ENCODE measurements around the gene FOXK1.

The FOXK1 gene

DNA sequence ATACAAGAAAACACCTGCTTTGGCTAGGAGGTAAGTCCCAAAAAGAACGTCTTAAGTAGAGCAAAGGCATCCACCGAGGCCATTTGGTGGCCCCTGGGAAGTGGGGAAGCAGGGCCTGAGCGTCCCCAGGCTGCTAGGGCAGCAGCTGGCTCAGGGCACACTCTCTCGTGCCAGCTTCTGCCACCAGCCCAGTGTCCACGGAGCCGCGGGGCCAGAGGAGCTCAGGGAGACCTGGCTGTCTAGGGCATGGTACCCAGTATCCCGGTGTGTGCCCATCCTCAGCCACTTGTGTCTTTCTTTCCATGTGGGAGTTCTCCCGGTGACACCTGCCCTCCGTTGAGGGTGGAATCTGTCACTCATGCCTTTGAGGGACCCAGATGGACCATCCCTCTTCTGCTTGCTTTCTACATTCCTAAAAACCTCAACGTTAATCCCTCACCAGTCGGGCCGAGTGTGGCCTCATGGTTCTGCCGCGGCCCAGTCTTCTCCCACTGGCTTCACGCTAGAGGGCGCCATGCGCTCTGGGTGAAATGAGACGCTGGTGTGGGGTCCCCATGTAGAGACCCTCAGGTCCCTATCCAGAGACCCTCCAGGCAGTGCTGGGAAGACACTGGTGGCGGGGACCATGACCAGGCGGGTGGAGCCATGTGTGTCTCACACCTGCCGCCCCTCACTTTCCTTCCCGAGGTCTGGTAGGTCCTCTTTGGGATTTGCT is 83.8 kb downstream of the FOXK1 start:
- no peak for DNase-seq (ENCODE audit: low spot score)

DNA sequence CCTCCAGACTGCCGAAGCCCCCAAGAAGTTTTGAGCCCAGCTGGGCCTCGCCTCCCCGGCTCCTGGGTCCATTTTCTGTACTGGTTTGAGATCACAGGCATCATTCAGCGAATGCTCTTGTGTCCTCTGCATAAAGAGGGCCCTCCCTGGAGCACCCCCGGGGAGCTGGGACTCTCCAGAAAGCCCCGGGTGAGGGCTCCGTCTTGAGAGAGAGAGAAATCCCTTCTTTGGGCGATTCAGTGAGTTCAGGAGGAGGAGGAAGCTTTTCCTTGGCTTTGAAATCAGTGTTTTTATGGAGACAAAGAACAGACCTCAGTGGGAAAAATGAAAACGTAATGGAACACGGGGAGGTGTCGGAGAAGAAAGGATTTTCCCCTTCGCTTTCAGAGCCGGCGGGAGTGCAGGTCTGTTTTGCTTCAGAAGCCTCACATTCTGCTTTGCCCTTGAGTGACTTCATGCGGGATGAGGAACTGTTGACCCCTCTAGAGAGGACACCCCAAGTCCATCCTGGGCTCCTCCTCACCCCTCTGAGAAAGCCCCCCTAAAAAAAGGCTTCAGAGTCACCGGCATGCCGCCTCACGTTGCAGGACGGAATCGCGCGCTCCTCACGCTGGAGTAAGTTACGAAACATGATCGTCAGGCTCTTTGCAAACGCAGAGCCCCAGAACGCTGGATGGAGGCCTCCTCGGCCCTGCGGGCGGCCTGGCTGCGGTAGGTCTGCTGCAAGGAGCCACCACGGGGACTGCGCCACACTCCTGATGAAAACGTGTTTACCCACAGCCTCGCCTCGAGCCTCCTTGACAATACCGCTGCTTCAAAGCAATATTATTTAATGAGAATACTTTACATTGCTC is 84.8 kb downstream of the FOXK1 start:
- no peak for DNase-seq (ENCODE audit: low spot score)

DNA sequence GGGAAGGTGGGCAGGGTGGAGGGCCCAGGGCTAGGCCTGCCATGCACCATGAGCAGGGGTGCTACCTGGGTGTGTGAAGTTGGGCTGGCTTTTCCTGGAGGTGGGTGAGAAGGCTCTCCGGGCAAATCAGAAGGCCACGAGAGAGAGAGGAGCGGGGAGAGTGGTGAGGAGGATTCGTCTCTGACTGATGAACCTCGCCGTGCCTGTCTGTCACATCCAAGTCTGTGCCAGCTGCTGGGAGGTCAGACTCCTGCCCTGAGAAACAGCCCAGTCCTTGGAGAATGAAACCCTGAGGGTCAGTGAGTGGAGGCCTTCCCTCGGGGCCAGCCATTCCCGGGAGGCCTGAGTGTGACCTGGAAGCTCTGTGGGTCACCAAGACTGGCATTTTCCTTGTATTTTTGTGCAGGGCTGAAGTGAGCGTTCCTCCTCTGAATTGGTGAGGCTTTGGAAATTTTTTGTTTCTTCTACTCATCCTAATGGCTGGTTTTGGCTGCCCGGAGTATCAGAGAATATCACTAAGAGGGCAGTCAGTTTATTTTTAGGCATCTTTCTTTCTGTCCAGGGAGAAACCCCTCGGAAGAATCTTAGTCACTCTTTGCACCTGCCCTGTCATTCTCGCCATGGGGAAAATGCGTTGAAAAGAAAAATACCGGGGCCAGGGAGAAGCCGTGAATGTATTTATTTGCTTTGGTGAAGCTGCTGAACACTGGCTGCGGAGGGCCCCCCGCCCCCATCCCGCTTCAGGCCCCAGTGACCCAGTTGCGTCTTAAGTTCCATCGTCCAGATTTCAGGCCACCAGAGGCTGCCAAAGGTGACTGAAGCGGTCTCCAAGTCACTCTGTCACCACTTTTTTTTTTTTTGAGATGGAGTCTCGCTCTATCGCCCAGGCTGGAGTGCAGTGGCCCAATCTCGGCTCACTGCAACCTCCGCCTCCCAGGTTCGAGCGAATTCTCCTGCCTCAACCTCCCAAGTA is 86.8 kb downstream of the FOXK1 start:
- no peak for DNase-seq (ENCODE audit: low spot score)

DNA sequence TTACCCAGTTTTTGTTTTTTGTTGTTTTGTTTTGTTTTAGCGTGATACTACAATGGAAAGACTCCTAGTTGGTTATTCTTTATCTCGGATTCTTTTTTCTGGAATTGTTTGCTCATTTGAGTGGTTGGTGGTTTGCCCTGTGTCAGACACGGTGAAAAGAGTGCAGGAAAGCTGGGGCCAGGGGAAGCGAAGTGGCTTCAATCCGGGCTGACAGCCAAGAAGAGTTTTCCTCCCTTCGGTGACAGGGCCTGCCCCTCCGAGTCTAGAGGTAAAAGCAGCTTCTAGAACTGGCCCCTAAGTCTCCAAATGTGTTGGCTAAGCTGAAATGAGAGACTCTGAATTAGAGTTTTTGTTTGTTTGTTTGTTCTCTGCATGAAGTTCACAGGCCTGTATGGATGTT is 87.7 kb downstream of the FOXK1 start:
- DNase-seq (ENCODE audit: low spot score): no peak

- no peak for DNase-seq (ENCODE audit: low spot score)
Measured at GRCh38 chr7:4770886-4771285, 88.8 kb downstream of the FOXK1 start.

- DNase-seq (ENCODE audit: low spot score): no peak
Measured at GRCh38 chr7:4771737-4772136, 89.6 kb downstream of the FOXK1 start.

GRCh38 chr7:4772306-4772705 is 90.2 kb downstream of the FOXK1 start:
- no peak for DNase-seq (ENCODE audit: low spot score)

DNA sequence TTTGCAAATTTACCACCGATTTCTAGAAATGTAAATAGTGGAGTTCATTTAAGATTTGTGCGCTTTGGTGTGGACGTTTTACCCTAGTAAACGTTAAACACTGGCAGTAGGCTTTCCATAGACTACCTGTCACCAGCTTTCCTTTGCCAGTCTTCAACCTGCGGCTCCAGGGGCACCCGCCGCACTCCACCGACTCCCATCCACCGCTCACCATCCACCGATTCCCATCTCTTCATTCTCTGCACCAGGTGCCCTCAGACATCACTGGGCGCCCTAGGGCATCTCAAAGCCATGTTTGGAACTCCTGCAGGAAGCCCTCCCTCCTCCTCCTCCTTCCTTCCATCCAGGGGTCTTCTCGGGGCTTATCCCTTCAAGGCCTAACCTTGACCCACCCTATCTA is 91.9 kb downstream of the FOXK1 start:
- no peak for DNase-seq (ENCODE audit: low spot score)

- peak; percentile 72 for DNase-seq (ENCODE audit: low spot score)
Measured at GRCh38 chr7:4774658-4775249, 92.7 kb downstream of the FOXK1 start.

DNA sequence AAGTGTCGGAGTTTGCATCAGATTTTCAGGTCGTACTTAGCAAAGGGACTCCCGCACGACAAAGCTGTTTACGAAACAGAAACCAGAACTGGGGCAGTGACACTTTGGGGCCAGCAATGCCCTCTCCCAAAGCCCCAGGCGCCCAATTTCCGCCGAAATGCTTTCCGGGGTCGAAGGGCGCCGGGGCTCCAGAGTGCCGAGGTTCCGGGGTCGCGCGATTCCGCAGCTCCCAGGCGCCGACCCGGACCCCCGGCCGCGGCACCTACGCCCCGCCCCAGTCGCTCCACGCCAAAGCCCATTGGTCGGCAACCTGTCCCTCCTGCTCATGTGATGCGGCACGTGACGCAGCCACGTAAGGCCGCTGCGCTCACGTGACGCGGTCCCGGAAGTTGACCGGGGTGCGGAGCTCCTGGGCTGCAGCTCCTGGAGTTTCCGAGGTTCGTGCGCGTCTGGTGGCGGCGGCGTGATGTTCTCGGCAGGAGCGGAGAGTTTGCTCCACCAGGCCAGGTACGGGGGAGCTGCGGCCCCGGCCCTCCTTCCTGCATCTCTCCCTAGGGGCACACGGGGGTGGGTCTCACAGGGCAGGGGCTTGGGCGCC is 93.3 kb downstream of the FOXK1 start, which contains the start of gene AP5Z1:
Gene AP5Z1 (plus strand): TSS at position 374 of the 598 bp plus-strand sequence. CDS start 93 bp downstream, at position 467.
- DNase-seq (ENCODE audit: low spot score): peak; percentile 100

- peak; percentile 67 for DNase-seq (ENCODE audit: low spot score)
Measured at GRCh38 chr7:4775848-4776623, 93.9 kb downstream of the FOXK1 start.

DNA sequence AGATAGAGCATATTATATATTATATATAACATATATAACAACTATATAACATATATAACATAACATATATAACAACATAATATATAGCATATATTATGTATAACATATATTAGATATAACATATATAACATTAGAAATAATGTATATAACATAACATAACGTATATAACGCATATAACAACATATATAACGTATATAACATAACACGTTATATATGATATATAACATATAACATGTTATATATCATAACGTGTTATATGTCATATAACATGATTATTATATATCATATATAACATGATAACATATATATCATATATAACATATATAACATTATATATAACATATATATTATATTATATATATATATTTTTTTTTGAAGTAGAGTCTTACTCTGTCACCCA is 97.0 kb downstream of the FOXK1 start:
- DNase-seq (ENCODE audit: low spot score): no peak

- DNase-seq (ENCODE audit: low spot score): no peak
Measured at GRCh38 chr7:4781366-4782069, 99.4 kb downstream of the FOXK1 start.

DNA sequence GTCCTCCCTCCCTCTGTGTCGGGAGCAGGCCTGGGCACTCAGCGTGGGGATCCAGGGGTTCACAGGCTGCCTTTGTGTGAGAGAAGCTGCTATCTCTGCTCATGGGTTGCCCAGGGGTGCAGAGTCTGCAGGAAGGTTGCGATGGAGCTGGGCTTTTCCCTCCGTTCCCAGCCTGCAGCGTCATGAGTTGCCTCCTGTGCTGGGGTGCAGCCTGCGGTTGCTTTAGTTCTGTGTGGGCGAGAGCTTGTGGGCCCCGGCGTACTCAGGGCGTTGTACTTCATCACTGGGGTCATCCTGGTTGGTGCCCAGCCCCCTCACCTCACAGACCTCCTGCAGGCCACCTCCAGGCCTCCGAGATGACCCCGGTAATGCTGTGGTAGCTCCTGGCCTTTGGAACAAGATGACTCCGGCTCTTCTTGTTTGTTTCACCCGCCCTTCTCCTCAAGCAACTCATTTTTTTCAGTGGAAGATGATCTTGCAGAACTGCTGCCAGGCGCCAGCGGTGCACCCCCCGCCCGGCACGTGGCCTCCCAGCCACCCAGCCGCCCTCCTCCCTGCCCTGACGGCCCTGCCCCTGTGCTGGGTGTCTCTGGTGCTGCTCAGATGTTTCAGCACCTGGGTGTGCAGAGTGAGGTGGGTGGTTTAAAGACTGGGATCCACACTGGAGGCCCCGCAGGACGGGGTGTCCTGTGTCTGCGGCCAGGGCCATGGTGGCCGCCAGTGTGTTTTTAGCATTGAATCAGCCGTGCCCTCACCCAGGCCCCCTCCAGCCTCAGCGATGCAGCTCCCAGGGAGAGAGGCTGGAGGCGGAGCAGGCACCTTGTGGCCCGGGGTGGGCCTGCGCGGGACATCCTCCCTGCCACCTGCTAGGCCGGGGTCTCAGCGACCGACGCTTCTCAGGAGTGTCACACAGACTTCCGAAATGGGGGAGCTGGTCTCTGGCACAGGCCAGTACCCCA is 100.5 kb downstream of the FOXK1 start:
- DNase-seq (ENCODE audit: low spot score): no peak

- no peak for DNase-seq (ENCODE audit: low spot score)
Measured at GRCh38 chr7:4783292-4783652, 101.2 kb downstream of the FOXK1 start.

GRCh38 chr7:4783762-4784351 is 101.8 kb downstream of the FOXK1 start:
- DNase-seq (ENCODE audit: low spot score): no peak

DNA sequence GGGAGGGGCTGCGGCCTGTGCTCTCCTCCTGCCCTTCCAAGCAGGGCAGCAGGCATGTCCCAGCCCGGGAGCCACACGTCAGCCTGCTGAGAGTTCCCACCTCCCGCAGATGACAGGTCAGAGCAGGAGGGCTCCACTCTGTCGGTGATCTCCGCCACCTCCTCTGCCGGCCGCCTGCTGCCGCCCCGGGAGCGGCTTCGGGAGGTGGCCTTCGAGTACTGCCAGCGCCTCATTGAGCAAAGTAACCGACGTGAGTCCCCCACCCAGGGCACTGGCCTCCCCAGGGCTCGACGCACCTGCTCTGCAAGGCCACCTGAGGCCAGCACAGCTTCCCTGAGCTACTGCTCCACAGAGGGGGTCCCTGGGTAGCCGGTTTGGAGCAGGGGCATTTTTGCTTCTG is 102.7 kb downstream of the FOXK1 start:
- DNase-seq (ENCODE audit: low spot score): no peak

DNA sequence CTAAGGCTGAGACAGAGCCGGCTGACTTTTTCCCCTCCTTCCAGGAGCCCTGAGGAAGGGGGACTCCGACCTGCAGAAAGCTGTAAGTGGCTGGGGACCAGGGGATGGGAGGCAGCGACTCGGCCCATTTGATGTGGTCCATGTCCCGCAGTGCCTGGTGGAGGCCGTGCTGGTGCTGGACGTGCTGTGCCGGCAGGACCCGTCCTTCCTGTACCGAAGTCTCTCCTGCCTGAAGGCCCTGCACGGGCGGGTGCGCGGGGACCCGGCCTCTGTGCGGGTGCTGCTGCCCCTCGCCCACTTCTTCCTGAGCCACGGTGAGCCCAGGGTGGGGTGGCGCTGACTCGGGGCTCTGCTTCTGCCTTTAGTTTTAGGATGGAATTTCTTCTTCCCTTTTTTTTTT is 103.3 kb downstream of the FOXK1 start:
- DNase-seq (ENCODE audit: low spot score): no peak
